ENCODE measurements around the gene ITGB1. TPM values are rescaled to one million over a fixed set of nuclear protein-coding genes. Genes with fewer than 3 reads are reported as not detected.

ITGB1 gene
- polyA plus RNA-seq, 1 of the 3 experiments (the other 2 are of a cell fraction), result 666 TPM

GRCh38 chr10:32970910-32971309, 12.9 kb upstream of the ITGB1 start:
- Histone ChIP-seq H3K36me3 (replicated peaks in 1 of 2; ENCODE audit: control insufficient read depth in 1 of 2, insufficient read depth in 2 of 2, low read length in 1 of 2) (no peaks in the 10 kb centered on the region), H3K27ac (ENCODE audit: low read depth in 2 of 2, low read length in 1 of 2) (no peak overlapping the region), H3K27me3 (ENCODE audit: insufficient read depth) (no peaks in the 10 kb centered on the region), H3K9me2 (no peaks in the 10 kb centered on the region), H3K79me2 (ENCODE audit: insufficient read depth) (no peaks in the 10 kb centered on the region), H4K20me1 (ENCODE audit: insufficient read depth) (no peaks in the 10 kb centered on the region), H3K4me3 (ENCODE audit: low read depth in 2 of 2, low read length in 1 of 2) (no peak overlapping the region), H3K4me2 (no peak overlapping the region), H3K9ac (no peak overlapping the region), H3K9me3 (no peaks in the 10 kb centered on the region), H2AFZ (ENCODE audit: low read depth) (no peak overlapping the region), H3K4me1 (ENCODE audit: control insufficient read depth in 1 of 2, insufficient read depth in 2 of 2, low read depth in 1 of 2, low read length in 1 of 2) (peaks cover 0 to 7% of the 10 kb centered on the region in 2 experiments; a peak in 2 of 4 replicates), H3F3A (replicated peaks; ENCODE audit: insufficient read depth) (no peaks in the 10 kb centered on the region)
- ChIA-PET CTCF (interaction anchor here (3.2 kb wide), 1 partner anchor 38 kb away, joined by 11 read pairs; no protein-coding TSS in a partner anchor), POLR2A (no interaction called here)
- no peak for TF ChIP-seq GATA2 (CRISPR knock-in tag; IDR thresholded peaks at IDR 0.05)
- no peak for TF ChIP-seq TEAD4 (IDR thresholded peaks at IDR 0.05; ENCODE audit: borderline replicate concordance, insufficient read depth)
- TF ChIP-seq RCOR1 (IDR thresholded peaks at IDR 0.05; ENCODE audit: low read length), result no peak
- no peak for TF ChIP-seq RXRA (IDR thresholded peaks at IDR 0.05; ENCODE audit: borderline replicate concordance, low read depth)
- TF ChIP-seq ELF1 (IDR thresholded peaks at IDR 0.05), result no peak
- no peak for TF ChIP-seq CHD2 (IDR thresholded peaks at IDR 0.05; ENCODE audit: low read length, partially characterized antibody)
- no peak for TF ChIP-seq MXI1 (IDR thresholded peaks at IDR 0.05; ENCODE audit: low read depth, low read length)
- no peak for TF ChIP-seq ZBTB33 (IDR thresholded peaks at IDR 0.05; ENCODE audit: borderline replicate concordance, low read depth)
- no peak for TF ChIP-seq RAD21 (IDR thresholded peaks at IDR 0.05; ENCODE audit: low read length)
- no peak for TF ChIP-seq TCF12 (IDR thresholded peaks at IDR 0.05)
- no peak for TF ChIP-seq PBX3 (IDR thresholded peaks at IDR 0.05)
- no peak for DNase-seq
- WGBS (ENCODE audit: low lambda C conversion rate), result 77% methylated on average over 2 of the region's 2 CpGs

GRCh38 chr10:32964270-32964669, 6.2 kb upstream of the ITGB1 start:
- DNase-seq, result no peak
- ChIA-PET CTCF (no interaction called here), POLR2A (no interaction called here)
- H3F3A ChIP-seq (replicated peaks; ENCODE audit: insufficient read depth), result peaks cover 30% of the 10 kb centered on the region
- peaks cover 22% of the 10 kb centered on the region for H3K79me2 ChIP-seq (ENCODE audit: insufficient read depth)
- no peak overlapping the region for H2AFZ ChIP-seq (ENCODE audit: low read depth)
- H3K36me3 ChIP-seq (replicated peaks in 1 of 2; ENCODE audit: control insufficient read depth in 1 of 2, insufficient read depth in 2 of 2, low read length in 1 of 2), result no peaks in the 10 kb centered on the region
- H3K9me3 ChIP-seq, result no peaks in the 10 kb centered on the region
- no peaks in the 10 kb centered on the region for H3K9me2 ChIP-seq
- H3K4me1 ChIP-seq (ENCODE audit: control insufficient read depth in 1 of 2, insufficient read depth in 2 of 2, low read depth in 1 of 2, low read length in 1 of 2), result peaks cover 4 to 14% of the 10 kb centered on the region in 2 experiments
- no peak overlapping the region; a peak in 1 of 4 replicates for H3K27ac ChIP-seq (ENCODE audit: low read depth in 2 of 2, low read length in 1 of 2)
- H3K9ac ChIP-seq, result no peak overlapping the region
- no peak overlapping the region for H3K4me2 ChIP-seq
- H4K20me1 ChIP-seq (ENCODE audit: insufficient read depth), result no peaks in the 10 kb centered on the region
- 93% methylated on average over 3 of the region's 3 CpGs for WGBS (ENCODE audit: low lambda C conversion rate)
- no peak overlapping the region for H3K4me3 ChIP-seq (ENCODE audit: low read depth in 2 of 2, low read length in 1 of 2)
- H3K27me3 ChIP-seq (ENCODE audit: insufficient read depth), result no peaks in the 10 kb centered on the region
- TF ChIP-seq GATA2 (CRISPR knock-in tag; IDR thresholded peaks at IDR 0.05) (no peak), PBX3 (IDR thresholded peaks at IDR 0.05) (no peak), MEF2A (IDR thresholded peaks at IDR 0.05; ENCODE audit: borderline replicate concordance, low read depth) (no peak), POLR2AphosphoS5 (IDR thresholded peaks at IDR 0.05; ENCODE audit: low read depth, low read length) (no peak), FOXM1 (IDR thresholded peaks at IDR 0.05; ENCODE audit: low read depth) (no peak), EP300 (IDR thresholded peaks at IDR 0.05; ENCODE audit: borderline replicate concordance in 1 of 2, low read depth in 1 of 2, low read length in 1 of 2) (no peak), IRF3 (IDR thresholded peaks at IDR 0.05; ENCODE audit: low read depth, low read length) (no peak), TAF1 (IDR thresholded peaks at IDR 0.05; ENCODE audit: borderline replicate concordance, low read depth, low read length) (no peak), USF2 (IDR thresholded peaks at IDR 0.05; ENCODE audit: borderline replicate concordance, low read depth, low read length) (no peak), RFX5 (IDR thresholded peaks at IDR 0.05; ENCODE audit: low read length) (no peak), USF1 (IDR thresholded peaks at IDR 0.05; ENCODE audit: borderline replicate concordance, low read depth) (no peak), GABPA (IDR thresholded peaks at IDR 0.05; ENCODE audit: low read depth) (no peak), FOXJ3 (CRISPR knock-in tag; IDR thresholded peaks at IDR 0.05) (no peak), MAX (IDR thresholded peaks at IDR 0.05; ENCODE audit: low read depth) (no peak)
